Astrocyte (in vitro differentiated cells and primary cell): ENCODE results near the gene PRUNE1. TPM values are rescaled to one million over a fixed set of nuclear protein-coding genes. Genes with fewer than 3 reads are reported as not detected.

Source experiments
- DNase-seq: peaks from one replicate; pipeline ENCODE4 v3.0.0-alpha.2; 2010; ENCODE audit warnings: low read depth
- FAIRE-seq: peaks from 2 replicates; lab custom pipeline; 2011; peaks lifted over from hg19 to GRCh38; lab: Jason Lieb, UNC
- H2AFZ ChIP-seq: 2 replicates; pipeline ENCODE4 v1.6.0; 2012; ENCODE audit warnings: low read depth, low read length, inconsistent platforms
- H3K27ac ChIP-seq: 2 replicates; pipeline ENCODE4 v1.5.1; 2011; ENCODE audit warnings: low read depth, low read length, inconsistent platforms
- H3K27me3 ChIP-seq: 2 replicates; pipeline ENCODE4 v1.6.0; 2011; ENCODE audit warnings: low read length, inconsistent platforms; ENCODE audit not compliant: insufficient read depth
- H3K36me3 ChIP-seq: 2 replicates; pipeline ENCODE4 v1.5.1; 2011; ENCODE audit warnings: low read length, inconsistent platforms; ENCODE audit not compliant: insufficient read depth
- H3K4me1 ChIP-seq: 2 replicates; pipeline ENCODE4 v1.5.1; 2011; ENCODE audit warnings: low read length, inconsistent platforms; ENCODE audit not compliant: insufficient read depth
- H3K4me2 ChIP-seq: 2 replicates; pipeline ENCODE4 v1.6.0; 2012; ENCODE audit warnings: low read length, inconsistent platforms
- H3K4me3 ChIP-seq: 2 replicates; pipeline ENCODE4 v1.5.1; 2011; ENCODE audit warnings: low read depth, mild to moderate bottlenecking, low read length, inconsistent platforms; ENCODE audit not compliant: insufficient read depth
- H3K79me2 ChIP-seq: 2 replicates; pipeline ENCODE4 v1.6.0; 2012; ENCODE audit warnings: mild to moderate bottlenecking, low read length, inconsistent platforms; ENCODE audit not compliant: insufficient read depth
- H3K9ac ChIP-seq: 2 replicates; pipeline ENCODE4 v1.6.0; 2012; ENCODE audit warnings: mild to moderate bottlenecking, low read length, inconsistent platforms
- H3K9me3 ChIP-seq: 2 replicates; pipeline ENCODE4 v1.5.1; 2012; ENCODE audit warnings: low read depth, mild to moderate bottlenecking, low read length, inconsistent platforms; ENCODE audit not compliant: insufficient read depth
- H4K20me1 ChIP-seq: 2 replicates; pipeline ENCODE4 v1.6.0; 2012; ENCODE audit warnings: low read length, inconsistent platforms; ENCODE audit not compliant: insufficient read depth
- H3K27ac Mint-ChIP-seq: one replicate; pipeline ENCODE4 v1.8.0; 2021; ENCODE audit warnings: mild to moderate bottlenecking, mixed read lengths; ENCODE audit not compliant: unreplicated experiment
- H3K27me3 Mint-ChIP-seq: one replicate; pipeline ENCODE4 v1.8.0; 2021; ENCODE audit warnings: low read depth, mixed read lengths; ENCODE audit not compliant: unreplicated experiment
- H3K36me3 Mint-ChIP-seq: one replicate; pipeline ENCODE4 v1.8.0; 2021; ENCODE audit warnings: low read depth, mixed read lengths; ENCODE audit not compliant: unreplicated experiment
- H3K4me1 Mint-ChIP-seq: one replicate; pipeline ENCODE4 v1.8.0; 2021; ENCODE audit warnings: low read depth, mixed read lengths; ENCODE audit not compliant: unreplicated experiment
- H3K4me3 Mint-ChIP-seq: one replicate; pipeline ENCODE4 v1.8.0; 2021; ENCODE audit warnings: mild to moderate bottlenecking, moderate library complexity, mixed read lengths; ENCODE audit not compliant: unreplicated experiment
- H3K9me3 Mint-ChIP-seq: one replicate; pipeline ENCODE4 v1.8.0; 2021; ENCODE audit warnings: mild to moderate bottlenecking, mixed read lengths; ENCODE audit not compliant: unreplicated experiment
- EZH2 ChIP-seq: IDR thresholded peaks from 2 replicates; pipeline ENCODE4 v1.6.1; 2012; ENCODE audit warnings: mild to moderate bottlenecking, low read length, inconsistent platforms; ENCODE audit not compliant: insufficient read depth
- total RNA-seq: library from RNA; stranded (reverse); gene quantifications from 2 replicates; pipeline ENCODE4 v1.2.1, GENCODE V29; 2021
- TF ChIP-seq, protein P1 (sequence below): IDR thresholded peaks from 2 replicates; pipeline ENCODE4 v1.5.1; 2011; ENCODE audit warnings: low read depth, mild to moderate bottlenecking, inconsistent platforms, low read length, moderate library complexity; ENCODE audit not compliant: insufficient read depth

PRUNE1 gene
- total RNA-seq, 1 donor from 2014 or later, result 14.3 TPM

DNA sequence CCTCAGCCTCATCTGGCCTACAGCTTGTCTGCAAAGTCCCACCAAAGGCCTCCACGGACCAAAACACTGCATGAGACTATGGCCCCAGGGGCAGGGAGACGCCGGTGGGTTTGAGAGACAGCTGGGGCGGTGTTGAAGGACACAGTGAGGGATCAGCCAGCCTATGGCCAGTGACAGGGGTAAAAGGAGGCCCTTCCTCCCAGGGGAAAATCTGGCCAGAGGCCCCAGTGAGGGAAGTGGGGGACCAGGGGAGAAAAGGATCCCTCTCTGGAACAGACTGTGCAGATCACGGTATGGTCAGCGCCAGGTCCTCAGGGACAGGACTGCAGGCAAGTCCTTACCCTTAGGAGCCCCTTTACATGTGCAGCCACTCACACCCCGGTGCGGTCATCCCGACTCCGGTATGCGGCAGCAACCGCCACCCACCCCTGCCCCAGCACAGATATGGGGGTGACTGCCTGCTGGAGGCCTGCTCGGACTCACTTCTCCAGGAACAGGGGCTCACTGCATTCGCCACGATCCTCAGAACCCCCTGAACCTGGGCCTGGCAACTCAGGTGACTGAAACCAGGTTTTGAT lies 34.9 kb upstream of the PRUNE1 start:
- Histone ChIP-seq H3K4me3 (peak overlapping the region; percentile 91), H3K4me2 (peak overlapping the region; percentile 97), H4K20me1 (peaks cover 54% of the 10 kb centered on the region), H3K27me3 (no peaks in the 10 kb centered on the region), H2AFZ (peak overlapping the region; percentile 53), H3K27ac (peak overlapping the region; percentile 75), H3K9ac (peak overlapping the region; percentile 88), H3K36me3 (no peaks in the 10 kb centered on the region), H3K4me1 (peaks cover 41% of the 10 kb centered on the region), H3K9me3 (no peaks in the 10 kb centered on the region), H3K79me2 (peaks cover 58% of the 10 kb centered on the region)
- peaks cover 38% of the 10 kb centered on the region for H3K4me1 Mint-ChIP-seq
- no peaks in the 10 kb centered on the region for H3K9me3 Mint-ChIP-seq
- TF ChIP-seq, protein P1, sequence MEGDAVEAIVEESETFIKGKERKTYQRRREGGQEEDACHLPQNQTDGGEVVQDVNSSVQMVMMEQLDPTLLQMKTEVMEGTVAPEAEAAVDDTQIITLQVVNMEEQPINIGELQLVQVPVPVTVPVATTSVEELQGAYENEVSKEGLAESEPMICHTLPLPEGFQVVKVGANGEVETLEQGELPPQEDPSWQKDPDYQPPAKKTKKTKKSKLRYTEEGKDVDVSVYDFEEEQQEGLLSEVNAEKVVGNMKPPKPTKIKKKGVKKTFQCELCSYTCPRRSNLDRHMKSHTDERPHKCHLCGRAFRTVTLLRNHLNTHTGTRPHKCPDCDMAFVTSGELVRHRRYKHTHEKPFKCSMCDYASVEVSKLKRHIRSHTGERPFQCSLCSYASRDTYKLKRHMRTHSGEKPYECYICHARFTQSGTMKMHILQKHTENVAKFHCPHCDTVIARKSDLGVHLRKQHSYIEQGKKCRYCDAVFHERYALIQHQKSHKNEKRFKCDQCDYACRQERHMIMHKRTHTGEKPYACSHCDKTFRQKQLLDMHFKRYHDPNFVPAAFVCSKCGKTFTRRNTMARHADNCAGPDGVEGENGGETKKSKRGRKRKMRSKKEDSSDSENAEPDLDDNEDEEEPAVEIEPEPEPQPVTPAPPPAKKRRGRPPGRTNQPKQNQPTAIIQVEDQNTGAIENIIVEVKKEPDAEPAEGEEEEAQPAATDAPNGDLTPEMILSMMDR, result no peak
- TF ChIP-seq EZH2, result no peak
- H3K27ac Mint-ChIP-seq, result peak overlapping the region; percentile 77
- no peaks in the 10 kb centered on the region for H3K27me3 Mint-ChIP-seq
- H3K4me3 Mint-ChIP-seq, result peak overlapping the region; percentile 88
- DNase-seq, result no peak
- FAIRE-seq, result no peak
- peaks cover 5% of the 10 kb centered on the region for H3K36me3 Mint-ChIP-seq

DNA sequence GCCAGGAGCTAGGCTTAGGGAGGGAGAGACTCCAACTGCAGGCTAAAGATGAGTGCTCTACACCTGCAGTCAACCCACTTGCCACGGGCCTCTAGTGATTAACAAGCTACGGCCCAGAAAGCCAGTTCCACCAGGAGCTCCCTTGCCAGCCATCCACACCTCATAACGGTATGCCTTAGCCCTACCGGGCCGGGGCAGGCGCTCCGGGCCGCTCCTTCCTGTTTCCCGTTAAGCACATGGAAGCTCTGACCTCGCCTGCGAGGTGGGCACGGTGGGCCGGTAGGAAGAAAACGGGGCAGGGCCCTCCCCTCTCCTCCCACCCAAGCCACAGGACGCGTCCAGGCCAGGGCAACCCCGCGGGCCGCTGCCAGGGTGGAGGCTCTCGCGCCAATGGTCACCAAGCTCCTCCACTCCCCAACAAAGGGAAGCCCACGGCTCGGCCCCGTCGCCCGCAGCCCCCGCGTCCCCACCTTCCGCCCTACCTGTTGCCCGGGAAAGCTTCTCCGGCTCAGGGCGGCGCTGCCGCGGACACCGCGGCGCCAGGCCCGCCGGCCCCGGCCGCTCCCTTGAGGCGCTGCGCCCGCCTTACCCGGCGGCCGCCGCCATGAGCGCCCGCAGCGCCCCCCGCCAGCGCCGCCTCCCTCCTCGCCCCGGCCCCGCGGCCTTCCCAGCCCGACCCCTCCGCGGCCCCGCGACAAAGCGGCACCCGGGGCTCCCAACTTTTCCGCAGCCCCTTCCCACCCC lies 34.2 kb upstream of the PRUNE1 start:
- H3K9ac ChIP-seq, result peak overlapping the region; percentile 88
- H3K27ac Mint-ChIP-seq, result peak overlapping the region; percentile 77
- no peaks in the 10 kb centered on the region for H3K9me3 ChIP-seq
- H3K4me2 ChIP-seq, result peak overlapping the region; percentile 97
- peaks cover 48% of the 10 kb centered on the region for H4K20me1 ChIP-seq
- peak overlapping the region; percentile 88 for H3K4me3 Mint-ChIP-seq
- FAIRE-seq, result no peak
- no peaks in the 10 kb centered on the region for H3K27me3 ChIP-seq
- no peaks in the 10 kb centered on the region for H3K9me3 Mint-ChIP-seq
- no peaks in the 10 kb centered on the region for H3K27me3 Mint-ChIP-seq
- peak overlapping the region; percentile 53 for H2AFZ ChIP-seq
- H3K36me3 ChIP-seq, result no peaks in the 10 kb centered on the region
- H3K27ac ChIP-seq, result peak overlapping the region; percentile 75
- peaks cover 51% of the 10 kb centered on the region for H3K79me2 ChIP-seq
- no peak for DNase-seq
- peaks cover 2% of the 10 kb centered on the region for H3K36me3 Mint-ChIP-seq
- peaks cover 41% of the 10 kb centered on the region for H3K4me1 ChIP-seq
- TF ChIP-seq, protein P1, result no peak
- TF ChIP-seq EZH2, result no peak
- peaks cover 38% of the 10 kb centered on the region for H3K4me1 Mint-ChIP-seq
- H3K4me3 ChIP-seq, result peak overlapping the region; percentile 91
